HepG2 (cell line): Measurements from ENCODE around the gene DSG2. TPM values are rescaled to one million over a fixed set of nuclear protein-coding genes. Genes with fewer than 3 reads are reported as not detected.

Experiments used
- HOXA9 ChIP-seq: sonication (generic); formaldehyde crosslinking; IDR thresholded peaks from 2 replicates; pipeline ENCODE4 v1.8.1; 2022; ENCODE audit warnings: missing genetic modification reagents, mild to moderate bottlenecking, moderate library complexity, borderline replicate concordance
- KDM5B ChIP-seq: sonication (generic); formaldehyde crosslinking; IDR thresholded peaks from 2 replicates; pipeline ENCODE4 v1.4.0; 2020; ENCODE audit warnings: missing genetic modification reagents, mild to moderate bottlenecking, borderline replicate concordance
- MED13 ChIP-seq: sonication (generic); formaldehyde crosslinking; IDR thresholded peaks from 2 replicates; pipeline ENCODE4 v1.5.0; 2020; ENCODE audit warnings: missing genetic modification reagents
- PHF5A ChIP-seq: IDR thresholded peaks from one replicate; pipeline ENCODE4 v1.6.1; 2018; ENCODE audit warnings: low read depth, missing genetic modification reagents; ENCODE audit not compliant: unreplicated experiment
- PITX1 ChIP-seq: sonication (generic); formaldehyde crosslinking; IDR thresholded peaks from 2 replicates; pipeline ENCODE4 v1.5.1; 2020; ENCODE audit warnings: mild to moderate bottlenecking, missing genetic modification reagents
- REXO4 ChIP-seq: sonication (generic); formaldehyde crosslinking; IDR thresholded peaks from 2 replicates; pipeline ENCODE4 v1.8.0; 2022; ENCODE audit warnings: missing genetic modification reagents, mild to moderate bottlenecking, borderline replicate concordance
- ZNF33B ChIP-seq: sonication (generic); formaldehyde crosslinking; IDR thresholded peaks from 2 replicates; pipeline ENCODE4 v1.5.1; 2020; ENCODE audit warnings: mild to moderate bottlenecking, missing genetic modification reagents
- ZNF570 ChIP-seq: sonication (generic); formaldehyde crosslinking; IDR thresholded peaks from 2 replicates; pipeline ENCODE4 v1.4.0; 2020; ENCODE audit warnings: mild to moderate bottlenecking, missing genetic modification reagents, borderline replicate concordance
- ZNF619 ChIP-seq: sonication (generic); formaldehyde crosslinking; IDR thresholded peaks from 2 replicates; pipeline ENCODE4 v1.4.0; 2020; ENCODE audit warnings: mild to moderate bottlenecking, missing genetic modification reagents
- ZNF720 ChIP-seq: sonication (generic); formaldehyde crosslinking; IDR thresholded peaks from 2 replicates; pipeline ENCODE4 v1.4.0; 2020; ENCODE audit warnings: missing genetic modification reagents
- ZNF83 ChIP-seq: sonication (generic); formaldehyde crosslinking; IDR thresholded peaks from 2 replicates; pipeline ENCODE4 v1.4.0; 2020; ENCODE audit warnings: missing genetic modification reagents, mild to moderate bottlenecking, borderline replicate concordance
- ZSCAN9 ChIP-seq: IDR thresholded peaks from 2 replicates; pipeline ENCODE4 v1.6.1; 2016; ENCODE audit warnings: borderline replicate concordance
- polyA plus RNA-seq, 8 experiments: library from polyadenylated mRNA; depleted of rRNA in 3 of 8; stranded (reverse) in 7 of 8; unstranded in 1 of 8; fragments of >200 nt; fragmentation: Illumina TruSeq in 4 of 8; extraction: Trizol in 4 of 8; gene quantifications; 2 replicates each; pipeline versions ENCODE4 v1.2.1 to v1.2.3, GENCODE V29; 2011 to 2016; ENCODE audit warnings: low read depth in 4 of 8, missing spikeins in 1 of 8, mixed read lengths in 1 of 8; ENCODE audit not compliant: insufficient read depth in 1 of 8
- total RNA-seq, 5 experiments: library from RNA; depleted of rRNA; stranded (reverse); fragments of >200 nt; fragmentation: Illumina TruSeq; extraction: Trizol; gene quantifications; 2 replicates each; pipeline ENCODE4 v1.2.3, GENCODE V29; 2016; ENCODE audit warnings: low read depth in 1 of 5
- TF ChIP-seq, protein P1 (sequence below): sonication (generic); formaldehyde crosslinking; IDR thresholded peaks from 2 replicates; pipeline ENCODE4 v1.4.0; 2020; ENCODE audit warnings: missing genetic modification reagents
- TF ChIP-seq, protein P2 (sequence below): IDR thresholded peaks from 2 replicates; pipeline ENCODE4 v1.6.1; 2016; ENCODE audit warnings: low read depth, control low read depth
- TF ChIP-seq, protein P3 (sequence below): sonication (generic); formaldehyde crosslinking; IDR thresholded peaks from 2 replicates; pipeline ENCODE4 v1.5.0; 2020; ENCODE audit warnings: mild to moderate bottlenecking, missing genetic modification reagents
- TF ChIP-seq, protein P4 (sequence below): IDR thresholded peaks from 2 replicates; pipeline ENCODE4 v1.6.1; 2016; ENCODE audit warnings: missing genetic modification reagents, missing compliant biosample characterization
- TF ChIP-seq, protein P5 (sequence below): sonication (generic); formaldehyde crosslinking; IDR thresholded peaks from 2 replicates; pipeline ENCODE4 v1.8.0; 2022; ENCODE audit warnings: mild to moderate bottlenecking, missing genetic modification reagents, moderate library complexity
- TF ChIP-seq, protein P6 (sequence below): sonication (generic); formaldehyde crosslinking; IDR thresholded peaks from 2 replicates; pipeline ENCODE4 v1.4.0; 2020; ENCODE audit warnings: missing genetic modification reagents
- TF ChIP-seq, protein P7 (sequence below): sonication (generic); formaldehyde crosslinking; IDR thresholded peaks from 2 replicates; pipeline ENCODE4 v1.8.0; 2022; ENCODE audit warnings: missing genetic modification reagents, mild to moderate bottlenecking, inconsistent platforms, borderline replicate concordance

The DSG2 gene
- total and polyA plus RNA-seq, 2 of the 13 experiments (the other 11 are each of a cell fraction or from before 2014, with no cell fraction given) = 23.3 to 66.7 TPM

DNA sequence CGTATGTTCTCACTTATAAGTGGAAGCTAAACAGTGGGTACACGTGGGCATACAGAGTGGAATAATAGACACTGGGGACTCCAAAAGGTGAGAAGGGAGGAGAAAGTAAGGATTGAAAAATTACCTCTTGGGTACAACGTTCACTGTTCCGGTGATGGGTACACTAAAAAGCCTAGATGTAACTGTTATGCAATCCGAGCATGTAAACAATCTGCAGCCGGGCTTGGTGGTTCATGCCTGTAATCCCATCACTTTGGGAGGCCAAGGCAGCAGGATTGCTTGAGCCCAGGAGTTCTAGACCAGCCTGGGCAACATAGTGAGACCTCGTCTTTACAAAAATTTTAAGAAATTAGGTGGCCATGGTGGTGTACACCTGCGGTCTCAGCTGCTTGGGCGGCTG lies 60.6 kb downstream of the DSG2 start (continued):
- TF ChIP-seq, protein P1, sequence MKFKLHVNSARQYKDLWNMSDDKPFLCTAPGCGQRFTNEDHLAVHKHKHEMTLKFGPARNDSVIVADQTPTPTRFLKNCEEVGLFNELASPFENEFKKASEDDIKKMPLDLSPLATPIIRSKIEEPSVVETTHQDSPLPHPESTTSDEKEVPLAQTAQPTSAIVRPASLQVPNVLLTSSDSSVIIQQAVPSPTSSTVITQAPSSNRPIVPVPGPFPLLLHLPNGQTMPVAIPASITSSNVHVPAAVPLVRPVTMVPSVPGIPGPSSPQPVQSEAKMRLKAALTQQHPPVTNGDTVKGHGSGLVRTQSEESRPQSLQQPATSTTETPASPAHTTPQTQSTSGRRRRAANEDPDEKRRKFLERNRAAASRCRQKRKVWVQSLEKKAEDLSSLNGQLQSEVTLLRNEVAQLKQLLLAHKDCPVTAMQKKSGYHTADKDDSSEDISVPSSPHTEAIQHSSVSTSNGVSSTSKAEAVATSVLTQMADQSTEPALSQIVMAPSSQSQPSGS = peak; percentile 38; the same call in 1 of the 2 replicates
- TF ChIP-seq ZNF619 (CRISPR knock-in tag) (no peak), PHF5A (CRISPR knock-in tag) (no peak), ZNF83 (no peak), HOXA9 (CRISPR knock-in tag) (no peak), ZSCAN9 (CRISPR knock-in tag) (no peak), ZNF720 (CRISPR knock-in tag) (no peak), ZNF570 (CRISPR knock-in tag) (no peak), REXO4 (no peak), PITX1 (CRISPR knock-in tag) (peak; percentile 77; the same call in 1 of the 2 replicates), KDM5B (CRISPR knock-in tag) (no peak), ZNF33B (CRISPR knock-in tag) (no peak), MED13 (CRISPR knock-in tag) (no peak)
- TF ChIP-seq, protein P2, sequence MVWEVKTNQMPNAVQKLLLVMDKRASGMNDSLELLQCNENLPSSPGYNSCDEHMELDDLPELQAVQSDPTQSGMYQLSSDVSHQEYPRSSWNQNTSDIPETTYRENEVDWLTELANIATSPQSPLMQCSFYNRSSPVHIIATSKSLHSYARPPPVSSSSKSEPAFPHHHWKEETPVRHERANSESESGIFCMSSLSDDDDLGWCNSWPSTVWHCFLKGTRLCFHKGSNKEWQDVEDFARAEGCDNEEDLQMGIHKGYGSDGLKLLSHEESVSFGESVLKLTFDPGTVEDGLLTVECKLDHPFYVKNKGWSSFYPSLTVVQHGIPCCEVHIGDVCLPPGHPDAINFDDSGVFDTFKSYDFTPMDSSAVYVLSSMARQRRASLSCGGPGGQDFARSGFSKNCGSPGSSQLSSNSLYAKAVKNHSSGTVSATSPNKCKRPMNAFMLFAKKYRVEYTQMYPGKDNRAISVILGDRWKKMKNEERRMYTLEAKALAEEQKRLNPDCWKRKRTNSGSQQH = no peak
- TF ChIP-seq, protein P3, sequence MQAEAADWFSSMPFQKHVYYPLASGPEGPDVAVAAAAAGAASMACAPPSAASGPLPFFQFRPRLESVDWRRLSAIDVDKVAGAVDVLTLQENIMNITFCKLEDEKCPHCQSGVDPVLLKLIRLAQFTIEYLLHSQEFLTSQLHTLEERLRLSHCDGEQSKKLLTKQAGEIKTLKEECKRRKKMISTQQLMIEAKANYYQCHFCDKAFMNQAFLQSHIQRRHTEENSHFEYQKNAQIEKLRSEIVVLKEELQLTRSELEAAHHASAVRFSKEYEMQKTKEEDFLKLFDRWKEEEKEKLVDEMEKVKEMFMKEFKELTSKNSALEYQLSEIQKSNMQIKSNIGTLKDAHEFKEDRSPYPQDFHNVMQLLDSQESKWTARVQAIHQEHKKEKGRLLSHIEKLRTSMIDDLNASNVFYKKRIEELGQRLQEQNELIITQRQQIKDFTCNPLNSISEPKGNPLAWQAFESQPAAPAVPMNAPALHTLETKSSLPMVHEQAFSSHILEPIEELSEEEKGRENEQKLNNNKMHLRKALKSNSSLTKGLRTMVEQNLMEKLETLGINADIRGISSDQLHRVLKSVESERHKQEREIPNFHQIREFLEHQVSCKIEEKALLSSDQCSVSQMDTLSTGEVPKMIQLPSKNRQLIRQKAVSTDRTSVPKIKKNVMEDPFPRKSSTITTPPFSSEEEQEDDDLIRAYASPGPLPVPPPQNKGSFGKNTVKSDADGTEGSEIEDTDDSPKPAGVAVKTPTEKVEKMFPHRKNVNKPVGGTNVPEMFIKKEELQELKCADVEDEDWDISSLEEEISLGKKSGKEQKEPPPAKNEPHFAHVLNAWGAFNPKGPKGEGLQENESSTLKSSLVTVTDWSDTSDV (CRISPR knock-in tag) = no peak
- TF ChIP-seq, protein P4, sequence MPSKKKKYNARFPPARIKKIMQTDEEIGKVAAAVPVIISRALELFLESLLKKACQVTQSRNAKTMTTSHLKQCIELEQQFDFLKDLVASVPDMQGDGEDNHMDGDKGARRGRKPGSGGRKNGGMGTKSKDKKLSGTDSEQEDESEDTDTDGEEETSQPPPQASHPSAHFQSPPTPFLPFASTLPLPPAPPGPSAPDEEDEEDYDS = no peak
- TF ChIP-seq, protein P5, sequence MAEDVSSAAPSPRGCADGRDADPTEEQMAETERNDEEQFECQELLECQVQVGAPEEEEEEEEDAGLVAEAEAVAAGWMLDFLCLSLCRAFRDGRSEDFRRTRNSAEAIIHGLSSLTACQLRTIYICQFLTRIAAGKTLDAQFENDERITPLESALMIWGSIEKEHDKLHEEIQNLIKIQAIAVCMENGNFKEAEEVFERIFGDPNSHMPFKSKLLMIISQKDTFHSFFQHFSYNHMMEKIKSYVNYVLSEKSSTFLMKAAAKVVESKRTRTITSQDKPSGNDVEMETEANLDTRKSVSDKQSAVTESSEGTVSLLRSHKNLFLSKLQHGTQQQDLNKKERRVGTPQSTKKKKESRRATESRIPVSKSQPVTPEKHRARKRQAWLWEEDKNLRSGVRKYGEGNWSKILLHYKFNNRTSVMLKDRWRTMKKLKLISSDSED (CRISPR knock-in tag) = no peak
- TF ChIP-seq, protein P6, sequence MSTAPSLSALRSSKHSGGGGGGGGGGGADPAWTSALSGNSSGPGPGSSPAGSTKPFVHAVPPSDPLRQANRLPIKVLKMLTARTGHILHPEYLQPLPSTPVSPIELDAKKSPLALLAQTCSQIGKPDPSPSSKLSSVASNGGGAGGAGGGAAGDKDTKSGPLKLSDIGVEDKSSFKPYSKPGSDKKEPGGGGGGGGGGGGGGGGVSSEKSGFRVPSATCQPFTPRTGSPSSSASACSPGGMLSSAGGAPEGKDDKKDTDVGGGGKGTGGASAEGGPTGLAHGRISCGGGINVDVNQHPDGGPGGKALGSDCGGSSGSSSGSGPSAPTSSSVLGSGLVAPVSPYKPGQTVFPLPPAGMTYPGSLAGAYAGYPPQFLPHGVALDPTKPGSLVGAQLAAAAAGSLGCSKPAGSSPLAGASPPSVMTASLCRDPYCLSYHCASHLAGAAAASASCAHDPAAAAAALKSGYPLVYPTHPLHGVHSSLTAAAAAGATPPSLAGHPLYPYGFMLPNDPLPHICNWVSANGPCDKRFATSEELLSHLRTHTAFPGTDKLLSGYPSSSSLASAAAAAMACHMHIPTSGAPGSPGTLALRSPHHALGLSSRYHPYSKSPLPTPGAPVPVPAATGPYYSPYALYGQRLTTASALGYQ (CRISPR knock-in tag) = no peak
- TF ChIP-seq, protein P7, sequence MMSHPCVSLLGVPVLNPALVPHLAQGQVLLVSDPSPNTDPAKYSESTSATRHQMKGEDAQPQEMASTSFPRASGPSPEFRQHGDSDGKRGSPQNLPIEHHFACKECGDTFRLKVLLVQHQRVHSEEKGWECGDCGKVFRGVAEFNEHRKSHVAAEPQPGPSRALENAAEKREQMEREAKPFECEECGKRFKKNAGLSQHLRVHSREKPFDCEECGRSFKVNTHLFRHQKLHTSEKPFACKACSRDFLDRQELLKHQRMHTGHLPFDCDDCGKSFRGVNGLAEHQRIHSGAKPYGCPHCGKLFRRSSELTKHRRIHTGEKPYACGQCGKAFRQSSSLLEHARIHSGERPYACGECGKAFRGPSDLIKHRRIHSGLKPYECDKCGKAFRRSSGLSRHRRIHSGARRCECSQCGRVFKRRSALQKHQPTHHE (CRISPR knock-in tag) = no peak
